Measurements from ENCODE around the gene STARD7. TPM values are rescaled to one million over a fixed set of nuclear protein-coding genes. Genes with fewer than 3 reads are reported as not detected.

The STARD7 gene
- total and polyA plus RNA-seq, 7 donors = 39.6 to 88.5 (median 69.5) TPM

- H3K36me3 ChIP-seq = no peaks in the 10 kb centered on the region
- DNase-seq = no peak
- 0 to 1% methylated on average over 12 of the region's 12 CpGs for WGBS, 2 donors
- peak overlapping the region; percentile 60 to 99 (median 86) for H3K4me3 ChIP-seq
- H3K4me1 ChIP-seq = peaks cover 0 to 57% (median 55%) of the 10 kb centered on the region in 4 donors
- no peak for TF ChIP-seq POLR2A (IDR thresholded peaks at IDR 0.05)
- TF ChIP-seq EP300 (IDR thresholded peaks at IDR 0.05) = no peak
- TF ChIP-seq CTCF (IDR thresholded peaks at IDR 0.05) = no peak
- TF ChIP-seq POLR2AphosphoS5 (IDR thresholded peaks at IDR 0.05) = no peak
- no peaks in the 10 kb centered on the region for H3K27me3 ChIP-seq
- peak overlapping the region; percentile 89 to 98 (median 94) for H3K27ac ChIP-seq
- intact Hi-C loops (cut with DNase I) = loop anchor here (2.0 to 5.0 kb wide), 2 partner anchors 59 to 330 kb away; partner anchors contain the start of genes ARID5A and CIAO1
- no peaks in the 10 kb centered on the region for H3K9me3 ChIP-seq
These were observed 869 bp downstream of the STARD7 start for GRCh38 chr2:96207774-96208142.

DNA sequence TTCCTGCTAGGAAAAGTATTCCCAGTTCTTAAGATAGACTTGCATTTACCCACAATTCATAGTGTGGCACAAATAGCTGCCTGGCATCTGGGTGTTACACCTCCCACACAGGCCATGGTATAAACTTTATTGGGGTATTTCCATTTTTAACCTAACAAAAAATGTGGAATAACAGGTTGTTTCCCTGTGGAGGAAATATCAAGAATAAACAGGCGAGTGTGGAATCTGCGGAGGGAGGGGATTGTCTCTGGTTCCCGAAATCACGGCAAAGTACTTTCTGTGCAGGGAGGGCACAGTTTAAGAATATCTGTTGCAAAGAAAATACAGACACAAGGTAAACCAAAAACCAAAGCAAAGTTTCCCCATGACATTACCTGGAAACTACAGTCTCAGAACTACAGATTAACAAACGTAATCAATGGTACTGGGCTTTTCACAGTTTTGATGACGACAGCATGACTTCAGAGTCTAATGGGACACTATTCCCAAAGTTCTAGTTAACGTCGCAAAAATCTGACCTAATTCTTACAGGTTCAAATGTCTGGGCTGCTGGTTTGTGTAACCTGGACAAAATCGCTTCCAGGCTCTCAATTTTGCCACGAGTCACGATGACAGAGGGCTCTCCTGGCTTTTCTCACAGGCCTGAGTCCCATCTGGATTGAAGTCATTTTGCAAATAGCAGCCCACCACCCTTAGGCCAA, 1.4 kb downstream of the STARD7 start:
- intact Hi-C loops (cut with DNase I) = loop anchor here (5.0 kb wide), 1 partner anchor 330 kb away; the partner anchor contains the start of gene ARID5A
- Histone ChIP-seq H3K9me3 (no peaks in the 10 kb centered on the region), H3K4me3 (peak overlapping the region; percentile 60 to 99 (median 86)), H3K27ac (peak overlapping the region; percentile 89 to 98 (median 94)), H3K36me3 (no peaks in the 10 kb centered on the region), H3K4me1 (peaks cover 0 to 62% (median 58%) of the 10 kb centered on the region in 4 donors), H3K27me3 (no peaks in the 10 kb centered on the region)
- TF ChIP-seq POLR2AphosphoS5 (IDR thresholded peaks at IDR 0.05) = peak in 2 of 4 donors; percentile 33 to 63
- TF ChIP-seq CTCF (IDR thresholded peaks at IDR 0.05) = no peak
- WGBS, 2 donors = 3 to 18% methylated on average over 11 of the region's 11 CpGs
- no peak for DNase-seq

GRCh38 chr2:96205888-96206287, 2.7 kb downstream of the STARD7 start:
- H3K27me3 ChIP-seq = no peaks in the 10 kb centered on the region
- H3K4me1 ChIP-seq = peaks cover 0 to 76% (median 68%) of the 10 kb centered on the region in 4 donors
- H3K36me3 ChIP-seq = no peaks in the 10 kb centered on the region
- peak overlapping the region in 2 of 4 donors; percentile 1 to 4 for H3K4me3 ChIP-seq
- intact Hi-C loops (cut with DNase I) = loop anchor here (5.0 kb wide), 1 partner anchor 331 kb away; the partner anchor contains the start of gene ARID5A
- no peaks in the 10 kb centered on the region for H3K9me3 ChIP-seq
- DNase-seq = no peak
- H3K27ac ChIP-seq = peak overlapping the region; percentile 56 to 71 (median 66)
- TF ChIP-seq CTCF (IDR thresholded peaks at IDR 0.05) (no peak), POLR2AphosphoS5 (IDR thresholded peaks at IDR 0.05) (no peak), POLR2A (IDR thresholded peaks at IDR 0.05) (no peak), EP300 (IDR thresholded peaks at IDR 0.05) (no peak)

- Histone ChIP-seq H3K4me1 (peaks cover 0 to 82% (median 71%) of the 10 kb centered on the region in 4 donors), H3K36me3 (no peaks in the 10 kb centered on the region), H3K27me3 (no peaks in the 10 kb centered on the region), H3K9me3 (no peaks in the 10 kb centered on the region), H3K27ac (peak overlapping the region; percentile 56 to 71 (median 66)), H3K4me3 (no peak overlapping the region)
- WGBS, 2 donors = 50 to 60% methylated on average over 6 of the region's 6 CpGs
- intact Hi-C loops (cut with DNase I) = loop anchor here (5.0 kb wide), 1 partner anchor 332 kb away; the partner anchor contains the start of gene ARID5A
- TF ChIP-seq POLR2AphosphoS5 (IDR thresholded peaks at IDR 0.05) (no peak), CTCF (IDR thresholded peaks at IDR 0.05) (no peak), POLR2A (IDR thresholded peaks at IDR 0.05) (no peak), EP300 (IDR thresholded peaks at IDR 0.05) (no peak)
- no peak for DNase-seq
These were observed 3.6 kb downstream of the STARD7 start for GRCh38 chr2:96204836-96205624.

All from sigmoid colon (tissue), 7 donors.